Endometrium (tissue), 2 donors: ENCODE data around the gene MDGA2.
"Not testable (repeated sequence)": the region's sequence is repeated elsewhere in the genome, so short reads cannot be mapped to it uniquely, and the experiment has no call there.

Experiments
- FAIRE-seq: peaks from 2 replicates; lab custom pipeline; 2012; peaks lifted over from hg19 to GRCh38; lab: Jason Lieb, UNC
- donor health status: control.
- donor health status: control.

The MDGA2 gene

DNA sequence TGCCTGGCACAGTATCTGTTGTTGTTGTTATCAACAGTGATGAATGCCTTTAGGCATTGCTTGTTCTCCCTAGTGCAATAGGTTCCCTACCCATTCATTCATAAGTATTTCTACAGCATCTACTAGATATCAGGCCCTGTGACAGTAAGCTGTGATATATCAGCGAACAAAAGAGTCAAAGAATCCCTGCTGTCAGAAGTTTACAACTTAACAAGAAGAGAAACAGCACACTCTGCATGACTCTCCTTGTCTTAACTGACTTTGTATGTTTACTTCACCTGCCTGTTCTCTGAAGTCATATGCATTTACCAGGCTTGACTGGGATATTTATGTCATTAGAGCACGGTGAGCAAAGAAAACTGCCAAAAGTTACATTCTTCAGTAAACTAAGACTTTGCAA, 571.6 kb downstream of the MDGA2 start:
- FAIRE-seq: no peak

DNA sequence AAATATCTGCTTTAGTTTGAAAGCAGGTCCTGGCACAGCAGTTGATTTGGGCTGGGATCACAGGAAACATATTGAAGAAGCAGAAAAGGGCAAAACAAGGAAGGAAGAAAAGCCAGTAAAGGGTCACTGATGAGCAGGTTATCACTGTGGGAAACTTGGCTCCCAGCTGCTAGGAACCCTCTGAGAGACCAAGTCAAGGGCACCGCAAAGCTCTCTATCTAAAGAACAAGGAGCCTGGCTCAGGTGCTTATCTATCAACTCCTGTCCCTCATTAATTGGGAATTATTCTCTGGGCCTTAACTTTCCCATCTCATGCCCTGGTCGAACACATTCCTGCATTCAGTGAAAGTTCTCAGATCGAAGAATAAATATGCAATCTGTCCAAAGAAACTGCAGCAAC, 572.9 kb downstream of the MDGA2 start:
- no peak for FAIRE-seq

GRCh38 chr14:47085678-47086077, 589.7 kb downstream of the MDGA2 start:
- FAIRE-seq: no peak

- no peak for FAIRE-seq
Observed at GRCh38 chr14:47065326-47065725, 610.1 kb downstream of the MDGA2 start.

GRCh38 chr14:47060050-47060449, 615.4 kb downstream of the MDGA2 start:
- FAIRE-seq: no peak

- no peak for FAIRE-seq
Observed at GRCh38 chr14:47057364-47057763, 618.0 kb downstream of the MDGA2 start.

- FAIRE-seq: no peak
Observed at GRCh38 chr14:47044841-47045240, 630.6 kb downstream of the MDGA2 start.

- peak; percentile 26 for FAIRE-seq
Observed at GRCh38 chr14:47040550-47040949, 634.9 kb downstream of the MDGA2 start.

GRCh38 chr14:47039336-47039735, 636.1 kb downstream of the MDGA2 start:
- no peak for FAIRE-seq

- FAIRE-seq: no peak
Observed at GRCh38 chr14:47022721-47023120, 652.7 kb downstream of the MDGA2 start.

DNA sequence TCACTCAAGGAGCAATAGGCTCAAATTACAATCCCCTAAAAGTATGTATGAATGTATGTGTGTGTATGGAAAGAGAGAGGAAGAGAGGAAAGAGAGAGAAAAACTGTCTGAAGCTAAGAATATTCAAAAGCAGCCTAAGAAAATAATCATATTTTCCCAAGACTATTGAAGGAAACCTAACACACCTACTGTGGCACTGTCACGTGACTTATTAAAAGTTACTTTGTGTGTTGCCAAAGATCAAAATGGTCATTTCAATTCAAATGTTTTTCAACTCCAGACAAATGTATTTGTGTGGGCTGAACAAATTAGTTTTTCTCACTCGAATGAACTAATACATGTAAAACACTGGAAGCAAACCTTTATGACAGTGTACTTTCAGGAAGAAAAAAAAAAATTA, 654.9 kb downstream of the MDGA2 start:
- FAIRE-seq: no peak

DNA sequence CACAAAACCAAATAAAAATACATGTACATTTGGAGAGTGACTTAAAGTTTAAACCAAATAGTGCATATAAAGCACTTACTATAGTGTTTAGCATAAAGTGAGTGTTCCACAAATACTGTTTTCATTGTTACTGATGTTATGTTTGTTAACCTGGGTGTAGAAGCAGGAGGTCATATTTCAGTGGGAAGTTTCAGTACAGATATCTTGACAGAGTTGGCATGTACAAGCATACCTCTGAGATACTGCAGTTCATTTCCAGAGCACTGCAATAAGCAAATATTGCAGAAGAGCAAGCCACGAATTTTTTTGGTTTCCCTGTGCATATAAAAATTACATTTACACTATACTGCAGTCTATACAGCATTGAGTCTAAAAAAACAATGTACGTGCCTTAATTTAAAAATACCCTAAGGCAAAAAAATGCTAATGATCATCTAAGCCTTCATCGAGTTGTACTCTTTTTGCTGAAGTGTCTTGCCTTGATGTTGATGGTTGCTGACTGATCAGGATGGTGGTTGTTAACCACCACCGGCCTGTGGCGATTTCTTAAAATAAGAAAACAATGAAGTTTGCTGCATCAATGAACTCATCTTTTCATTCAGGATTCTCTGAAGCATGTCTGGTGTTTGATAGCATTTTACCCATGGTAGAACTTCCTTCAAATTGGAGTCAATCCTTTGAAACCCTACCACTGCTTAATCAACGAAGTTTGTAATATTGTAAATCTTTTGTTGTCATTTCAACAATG, 662.7 kb downstream of the MDGA2 start:
- FAIRE-seq: no peak

GRCh38 chr14:47009615-47010014, 665.8 kb downstream of the MDGA2 start:
- FAIRE-seq: no peak

GRCh38 chr14:47008732-47009131, 666.7 kb downstream of the MDGA2 start:
- FAIRE-seq: no peak

DNA sequence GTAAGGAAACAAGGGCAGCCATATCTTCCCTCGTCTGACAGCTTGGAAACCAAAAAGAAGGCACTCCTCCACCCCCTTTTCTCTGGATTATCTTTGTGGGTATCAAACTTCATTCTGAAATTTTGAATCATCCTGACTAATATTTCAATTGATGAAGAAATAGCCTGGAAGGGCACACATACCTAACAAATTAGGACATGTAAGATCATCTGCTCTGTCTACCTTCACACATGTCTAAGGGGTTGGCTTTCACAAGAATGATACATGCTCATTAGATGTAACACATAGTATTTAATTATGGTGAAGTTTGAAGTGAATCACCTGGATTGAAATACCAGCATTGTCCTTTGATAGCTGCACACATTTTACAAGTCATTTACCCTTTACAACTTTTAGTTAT, 675.7 kb downstream of the MDGA2 start:
- FAIRE-seq: no peak

DNA sequence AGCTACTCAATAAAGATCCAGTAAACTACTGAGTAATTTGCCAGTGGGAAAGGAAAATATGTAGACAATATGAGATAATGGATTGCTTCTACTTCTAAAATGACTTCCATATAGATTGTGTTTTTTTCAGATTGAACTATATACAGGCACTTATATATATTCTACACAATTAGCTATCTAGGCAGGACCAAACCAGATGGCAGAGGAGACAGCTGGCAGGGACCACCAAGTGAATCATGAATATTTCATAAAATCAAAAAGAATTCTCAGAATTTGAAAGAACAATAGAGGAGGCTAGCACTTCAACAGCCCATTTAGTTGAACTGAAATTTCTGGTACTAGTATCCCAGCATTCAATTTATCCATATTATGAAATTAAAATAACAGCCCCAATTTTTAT, 685.8 kb downstream of the MDGA2 start:
- FAIRE-seq: no peak

DNA sequence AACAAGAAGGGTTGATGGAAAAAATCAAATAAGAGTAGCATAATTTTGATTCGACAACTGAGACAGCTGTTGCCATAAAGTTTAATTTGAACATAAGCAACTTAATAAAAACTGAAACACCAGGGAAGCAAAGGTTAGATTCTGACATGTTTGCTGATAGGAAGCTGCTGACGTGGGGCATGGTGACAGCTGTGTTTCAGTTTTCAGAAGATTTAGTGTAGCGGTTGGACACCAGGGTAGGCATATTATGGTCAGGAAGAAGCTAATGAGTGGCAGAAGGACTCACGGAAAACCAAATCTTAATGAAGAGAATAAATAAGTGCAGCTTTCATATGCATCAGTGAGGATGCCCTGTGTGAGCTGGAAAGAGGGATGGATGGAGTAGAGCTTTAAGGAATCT, 687.1 kb downstream of the MDGA2 start:
- FAIRE-seq: no peak

GRCh38 chr14:46985529-46986380, 689.6 kb downstream of the MDGA2 start:
- no peak for FAIRE-seq

DNA sequence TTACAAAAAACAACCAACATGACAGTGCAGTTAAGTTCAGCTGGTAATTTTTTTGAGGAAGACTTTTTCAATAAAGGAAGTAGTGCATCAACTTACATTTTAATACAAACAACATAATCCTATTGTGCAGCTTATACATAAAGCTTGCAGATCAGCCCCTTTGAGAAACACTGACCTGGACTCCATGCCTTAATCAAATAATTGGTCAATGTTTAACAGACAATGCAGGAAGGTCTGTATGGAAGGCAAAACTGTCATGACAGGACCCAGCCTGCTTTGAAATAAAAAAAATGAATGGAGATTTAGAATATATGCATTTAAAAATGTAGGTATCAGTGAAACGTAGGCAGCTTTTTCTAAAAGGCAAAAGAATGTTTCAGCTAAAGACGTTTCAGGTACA, 702.1 kb downstream of the MDGA2 start:
- FAIRE-seq: no peak

- no peak for FAIRE-seq
Observed at GRCh38 chr14:46964378-46964777, 711.0 kb downstream of the MDGA2 start.

GRCh38 chr14:46951103-46951502, 724.3 kb downstream of the MDGA2 start:
- FAIRE-seq: no peak

- no peak for FAIRE-seq
Observed at GRCh38 chr14:46940611-46941010, 734.8 kb downstream of the MDGA2 start.

GRCh38 chr14:46920542-46920941, 754.9 kb downstream of the MDGA2 start:
- no peak for FAIRE-seq

GRCh38 chr14:46915539-46915938, 759.9 kb downstream of the MDGA2 start:
- FAIRE-seq: not testable (repeated sequence)
